ENCODE results near the gene TBC1D14. TPM values are rescaled to one million over a fixed set of nuclear protein-coding genes. Genes with fewer than 3 reads are reported as not detected.

The TBC1D14 gene
- total and polyA plus RNA-seq, 2 of the 4 experiments (the other 2 are of a cell fraction), result 31.7 to 40.7 TPM

GRCh38 chr4:7055111-7055989 lies 145.7 kb downstream of the TBC1D14 start (continued):
- TF ChIP-seq, protein P1, sequence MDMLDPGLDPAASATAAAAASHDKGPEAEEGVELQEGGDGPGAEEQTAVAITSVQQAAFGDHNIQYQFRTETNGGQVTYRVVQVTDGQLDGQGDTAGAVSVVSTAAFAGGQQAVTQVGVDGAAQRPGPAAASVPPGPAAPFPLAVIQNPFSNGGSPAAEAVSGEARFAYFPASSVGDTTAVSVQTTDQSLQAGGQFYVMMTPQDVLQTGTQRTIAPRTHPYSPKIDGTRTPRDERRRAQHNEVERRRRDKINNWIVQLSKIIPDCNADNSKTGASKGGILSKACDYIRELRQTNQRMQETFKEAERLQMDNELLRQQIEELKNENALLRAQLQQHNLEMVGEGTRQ (IDR thresholded peaks at IDR 0.05; ENCODE audit: low read depth, low read length), result no peak

DNA sequence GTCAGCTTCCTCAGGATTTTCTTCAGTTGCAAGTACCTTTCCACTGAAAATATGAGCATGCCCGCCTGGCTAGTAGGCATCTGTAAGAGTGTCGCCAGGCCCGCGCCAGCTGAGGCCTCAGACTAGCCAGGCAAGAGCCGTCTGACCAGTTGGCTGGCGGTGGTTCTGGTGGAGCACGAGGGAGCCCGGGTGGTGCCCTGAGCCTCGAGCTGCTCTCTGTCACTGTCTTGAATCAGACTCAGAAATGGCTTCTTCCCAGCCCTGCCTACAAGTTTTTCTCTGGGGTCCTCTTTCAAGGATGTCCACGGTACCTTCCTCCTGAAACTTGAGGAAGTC lies 146.3 kb downstream of the TBC1D14 start:
- H3K27me3 ChIP-seq (ENCODE audit: control insufficient read depth, insufficient read depth, low read length), result no peaks in the 10 kb centered on the region
- H2BK120ac ChIP-seq (ENCODE audit: low read depth, low read length), result no peak overlapping the region
- BruUV-seq (replicated peaks), result no TSS peak
- H2AK9ac ChIP-seq (replicated peaks; ENCODE audit: low read depth, low read length, poor library complexity), result no peak overlapping the region
- TF ChIP-seq CHD1 (IDR thresholded peaks at IDR 0.05; ENCODE audit: low read depth, low read length) (no peak), RFX5 (IDR thresholded peaks at IDR 0.05; ENCODE audit: low read depth, low read length) (no peak), POLR2A (IDR thresholded peaks at IDR 0.05; ENCODE audit: low read depth, low read length) (no peak), FOS (IDR thresholded peaks at IDR 0.05; ENCODE audit: low read depth, low read length) (no peak), CTCF (conservative IDR thresholded peaks at IDR 0.05; ENCODE audit: low read depth, low read length) (no peak)
- TF ChIP-seq, protein P1 (IDR thresholded peaks at IDR 0.05; ENCODE audit: low read depth, low read length), result no peak
- H3K14ac ChIP-seq (replicated peaks; ENCODE audit: low read depth, low read length), result no peak overlapping the region
- H2BK5ac ChIP-seq (ENCODE audit: low read depth, low read length, poor library complexity, severe bottlenecking), result no peak overlapping the region
- no peak for DNase-seq
- H3K23ac ChIP-seq (ENCODE audit: low read depth, low read length), result no peak overlapping the region
- peaks cover 48% of the 10 kb centered on the region for H3K36me3 ChIP-seq (ENCODE audit: control insufficient read depth, insufficient read depth, low read length)
- intact Hi-C loops (cut with micrococcal nuclease) (no loop called here), dilution Hi-C loops (cut with HindIII; ENCODE audit: low sequenced_read_pairs, unreplicated experiment) (no loop called here), in situ Hi-C loops (cut with MboI; ENCODE audit: low sequenced_read_pairs) (no loop called here)
- no peak overlapping the region for H3K4ac ChIP-seq (ENCODE audit: low read depth, low read length)
- H4K5ac ChIP-seq (ENCODE audit: low read depth, low read length), result no peak overlapping the region
- H2BK20ac ChIP-seq (ENCODE audit: low read depth, low read length), result no peak overlapping the region
- no peak overlapping the region for H3K56ac ChIP-seq (ENCODE audit: extremely low read depth, insufficient read depth, low read length)
- ATAC-seq (ENCODE audit: low read depth), result no peak
- no peak overlapping the region for H3K9ac ChIP-seq (ENCODE audit: low read depth, low read length)
- H2BK15ac ChIP-seq (ENCODE audit: low read depth, low read length), result no peak overlapping the region
- 96% methylated on average over 6 of the region's 10 CpGs; no CpG with 5 or more reads in 1 of the 2 experiments for WGBS, 2 experiments (ENCODE audit: extremely low coverage in 2 of 2, insufficient read length in 1 of 2)
- H3K4me2 ChIP-seq (ENCODE audit: low read depth, low read length), result no peak overlapping the region
- peaks cover 37 to 68% of the 10 kb centered on the region in 2 experiments for H3K79me1 ChIP-seq (ENCODE audit: low read depth in 1 of 2, low read length in 2 of 2)
- H3K9me1 ChIP-seq (ENCODE audit: insufficient read depth, low read length), result peaks cover 5% of the 10 kb centered on the region
- no peak overlapping the region for H2AFZ ChIP-seq (replicated peaks; ENCODE audit: low read length, poor library complexity)
- ChIA-PET POLR2A (ENCODE audit: unreplicated experiment) (no interaction called here), CTCF (no interaction called here)
- H2AK5ac ChIP-seq (ENCODE audit: low read depth, low read length), result no peak overlapping the region
- H4K91ac ChIP-seq (ENCODE audit: insufficient read depth, low read depth, low read length), result no peak overlapping the region
- no peak overlapping the region for H3K4me3 ChIP-seq (ENCODE audit: insufficient read depth, low read depth, low read length)
- H3K9me3 ChIP-seq (ENCODE audit: control insufficient read depth, insufficient read depth, low read length), result no peaks in the 10 kb centered on the region
- H4K20me1 ChIP-seq (ENCODE audit: insufficient read depth, low read length), result peaks cover 31% of the 10 kb centered on the region
- H3K4me1 ChIP-seq (ENCODE audit: control insufficient read depth, insufficient read depth, low read length), result no peaks in the 10 kb centered on the region
- H4K8ac ChIP-seq (ENCODE audit: low read depth in 2 of 2, low read length in 2 of 2), result no peak overlapping the region
- no peak overlapping the region for H3K18ac ChIP-seq (ENCODE audit: low read depth, low read length)
- no peak overlapping the region for H3K27ac ChIP-seq (ENCODE audit: insufficient read depth, low read length)
